Raji (cell line): ENCODE results near the gene CDC6.

ENCODE experiments used
- POLR2A ChIP-seq: IDR thresholded peaks from 2 replicates; pipeline ENCODE4 v1.6.1; 2011; ENCODE audit warnings: low read depth, low read length, control low read depth; ENCODE audit not compliant: insufficient read depth

CDC6 gene

DNA sequence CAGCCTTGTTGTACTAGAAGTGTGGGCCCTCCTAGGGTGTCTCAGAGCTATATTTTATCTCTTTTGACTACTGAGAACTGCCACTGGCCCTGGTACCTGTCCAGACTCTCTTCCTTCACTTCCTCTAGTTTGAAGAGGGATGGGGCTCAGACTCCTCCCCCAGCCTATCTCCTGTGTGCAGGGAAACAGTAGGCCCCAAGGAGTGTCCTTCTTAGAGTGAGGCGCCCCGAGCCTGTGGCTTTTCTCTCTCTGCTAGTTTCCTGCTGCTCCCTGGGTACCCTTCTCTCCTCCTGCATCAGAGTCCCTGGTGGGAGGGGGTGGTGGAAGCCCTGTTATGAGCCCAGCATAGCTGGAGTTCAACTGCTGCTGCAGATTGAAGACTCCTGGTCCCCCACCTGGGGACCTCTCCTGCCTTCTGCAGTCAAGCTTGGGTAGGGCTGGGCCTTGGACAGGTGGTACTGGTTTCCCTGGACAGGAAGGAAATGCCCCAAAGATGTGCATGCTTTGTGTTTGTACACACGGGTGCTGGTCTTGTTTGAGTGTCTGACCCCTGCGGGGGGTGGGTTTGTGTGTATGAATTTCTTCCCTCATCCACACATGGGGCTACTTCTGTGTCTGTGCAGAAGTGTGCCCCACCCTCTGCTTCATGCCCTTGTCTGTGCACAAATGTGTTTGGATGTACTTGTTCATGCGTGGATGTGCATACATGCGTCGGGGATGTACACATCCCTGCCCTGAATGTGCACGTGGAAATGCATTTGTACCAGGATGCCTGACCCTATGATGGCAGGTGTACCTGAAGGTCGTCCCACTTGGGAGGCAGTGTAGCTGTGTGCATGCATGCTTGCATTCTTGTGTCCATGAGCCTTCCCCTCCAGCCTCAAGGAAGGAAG, 28.2 kb downstream of the CDC6 start:
- no peak for TF ChIP-seq POLR2A

DNA sequence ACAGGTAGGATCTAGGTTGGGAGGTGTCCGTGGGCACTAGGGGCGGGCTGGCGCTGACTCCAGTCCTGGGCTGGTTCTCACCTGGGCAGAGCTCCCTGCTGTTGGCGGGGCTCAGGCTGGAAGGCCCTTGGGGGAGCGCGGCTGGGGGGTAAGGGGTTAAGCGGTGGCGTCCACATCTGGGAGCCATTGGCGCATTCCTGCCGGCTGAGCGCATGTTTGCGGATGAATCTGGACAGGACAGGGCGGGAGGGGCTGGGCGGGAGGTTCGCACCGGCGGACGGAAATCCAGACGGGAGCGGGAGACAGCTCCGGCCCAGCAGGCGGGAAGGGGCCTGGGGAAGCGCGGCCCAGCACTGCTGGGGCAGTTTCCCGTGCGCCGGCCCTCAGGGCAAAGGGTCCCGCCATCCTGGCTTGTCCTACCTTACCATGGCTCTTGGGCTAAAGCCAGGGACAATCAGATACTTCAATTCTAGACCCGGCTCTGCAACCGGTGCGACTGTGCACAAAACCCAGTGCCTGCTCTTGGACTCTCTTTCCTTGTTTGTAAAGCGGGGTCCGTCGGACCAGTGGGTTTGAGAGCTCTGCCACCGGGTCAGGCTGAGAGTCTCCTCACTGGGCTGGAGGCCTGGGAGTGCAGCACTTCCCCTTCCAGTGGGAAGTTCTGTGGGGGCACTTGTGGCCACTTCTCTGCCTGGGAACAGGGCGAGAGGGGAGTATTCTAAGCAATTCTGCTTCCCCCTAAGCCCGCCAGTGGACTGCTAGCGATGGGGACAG, 29.1 kb downstream of the CDC6 start:
- no peak for TF ChIP-seq POLR2A

DNA sequence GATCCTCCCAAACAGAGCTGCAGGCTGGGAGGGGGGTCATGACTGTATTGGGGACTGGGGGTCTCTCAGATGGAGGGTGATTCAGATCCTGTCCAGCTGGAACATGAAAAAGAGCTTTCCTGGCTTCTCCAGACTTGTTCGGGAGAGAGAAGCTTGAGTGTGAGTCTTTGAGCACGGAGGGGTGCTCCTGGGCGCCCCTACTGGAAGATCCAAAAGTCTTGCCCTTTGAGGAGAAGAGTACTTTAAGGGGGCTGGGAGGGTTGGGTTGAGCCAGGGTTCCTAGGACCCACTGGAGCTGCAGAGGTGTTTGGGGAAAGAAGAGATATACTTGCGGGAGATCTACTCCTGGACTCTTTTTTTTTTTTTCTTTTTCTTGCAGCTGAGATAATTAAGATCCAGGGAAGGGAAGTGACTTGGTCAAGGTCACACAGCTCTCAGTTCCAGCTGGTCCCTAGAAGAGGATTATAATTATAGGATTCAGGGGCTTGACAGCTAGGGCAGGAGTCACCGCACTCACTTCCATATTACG, 29.7 kb downstream of the CDC6 start:
- no peak for TF ChIP-seq POLR2A

DNA sequence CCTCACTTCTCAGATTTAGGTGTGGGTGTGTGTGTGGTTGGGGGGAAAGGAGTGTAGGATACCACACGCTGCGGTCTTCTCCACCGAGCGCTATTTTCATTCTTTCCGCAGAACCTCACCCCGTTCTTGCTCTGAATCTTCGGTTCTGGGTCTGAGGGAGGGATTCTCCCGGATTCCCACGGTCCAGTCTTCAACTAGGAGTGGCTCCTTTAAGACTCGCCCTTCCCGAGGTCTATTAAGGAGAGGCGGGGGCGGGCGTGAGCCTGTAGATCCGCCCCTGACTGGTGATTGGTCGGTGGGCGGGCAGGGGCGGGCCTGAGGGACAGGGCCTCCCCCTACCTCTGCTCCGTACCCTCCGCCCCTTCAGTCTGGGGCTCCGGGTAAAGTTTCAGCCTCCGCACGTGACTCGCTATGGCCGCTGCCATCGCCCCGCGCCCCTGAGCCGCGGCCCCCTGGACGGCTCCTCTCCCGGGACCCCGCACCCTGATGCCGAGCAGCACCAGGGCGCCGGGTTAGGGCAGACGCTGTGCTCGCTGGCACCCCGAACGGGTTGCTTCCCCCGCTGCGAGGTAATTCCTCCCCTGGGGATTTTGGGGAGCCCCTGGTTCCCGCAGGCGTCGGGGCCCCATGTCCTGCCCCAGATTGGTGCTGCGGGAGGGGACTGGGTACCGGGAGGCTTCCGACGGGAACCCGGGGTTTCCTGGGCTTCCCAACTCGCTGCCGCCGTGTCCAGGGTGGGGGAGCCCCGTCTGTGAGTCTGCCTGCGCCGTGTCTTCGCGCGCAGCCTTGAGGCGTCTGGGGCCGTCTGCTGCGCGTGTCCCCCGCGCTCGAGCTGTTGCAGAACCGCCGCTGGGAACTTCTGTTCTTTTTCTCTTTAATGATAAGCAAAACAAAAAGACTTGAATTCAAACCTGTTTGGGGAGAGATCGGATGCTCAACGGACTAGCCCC, 30.5 kb downstream of the CDC6 start:
- peak; percentile 72 for TF ChIP-seq POLR2A

DNA sequence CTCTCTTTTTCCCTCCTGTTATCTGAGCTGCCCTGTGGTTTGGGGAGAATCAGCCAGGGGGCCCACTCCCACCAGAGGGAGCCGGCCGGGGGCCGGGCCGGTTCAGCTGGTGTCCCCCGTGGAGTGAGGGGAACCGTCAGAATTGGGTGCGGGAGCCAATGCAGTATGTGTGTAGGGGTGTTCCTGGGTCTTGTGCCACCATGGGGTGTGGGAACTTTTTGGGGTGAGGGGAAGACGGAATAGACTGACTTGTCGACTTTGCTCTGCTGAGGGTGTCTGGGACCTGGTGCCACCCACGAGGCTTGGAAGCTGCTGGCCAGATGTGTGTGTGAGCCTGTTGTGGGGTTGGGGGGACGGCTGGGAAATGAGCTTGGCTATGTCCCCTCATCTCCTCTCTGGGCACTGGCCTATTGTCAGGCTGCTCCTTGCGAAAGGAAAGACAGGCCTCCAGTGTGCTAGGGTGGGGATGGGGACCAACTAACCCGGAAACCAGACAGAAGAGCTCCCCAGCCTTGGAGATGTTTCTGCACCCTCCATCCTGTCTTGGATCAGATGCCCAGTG, 31.2 kb downstream of the CDC6 start:
- no peak for TF ChIP-seq POLR2A

DNA sequence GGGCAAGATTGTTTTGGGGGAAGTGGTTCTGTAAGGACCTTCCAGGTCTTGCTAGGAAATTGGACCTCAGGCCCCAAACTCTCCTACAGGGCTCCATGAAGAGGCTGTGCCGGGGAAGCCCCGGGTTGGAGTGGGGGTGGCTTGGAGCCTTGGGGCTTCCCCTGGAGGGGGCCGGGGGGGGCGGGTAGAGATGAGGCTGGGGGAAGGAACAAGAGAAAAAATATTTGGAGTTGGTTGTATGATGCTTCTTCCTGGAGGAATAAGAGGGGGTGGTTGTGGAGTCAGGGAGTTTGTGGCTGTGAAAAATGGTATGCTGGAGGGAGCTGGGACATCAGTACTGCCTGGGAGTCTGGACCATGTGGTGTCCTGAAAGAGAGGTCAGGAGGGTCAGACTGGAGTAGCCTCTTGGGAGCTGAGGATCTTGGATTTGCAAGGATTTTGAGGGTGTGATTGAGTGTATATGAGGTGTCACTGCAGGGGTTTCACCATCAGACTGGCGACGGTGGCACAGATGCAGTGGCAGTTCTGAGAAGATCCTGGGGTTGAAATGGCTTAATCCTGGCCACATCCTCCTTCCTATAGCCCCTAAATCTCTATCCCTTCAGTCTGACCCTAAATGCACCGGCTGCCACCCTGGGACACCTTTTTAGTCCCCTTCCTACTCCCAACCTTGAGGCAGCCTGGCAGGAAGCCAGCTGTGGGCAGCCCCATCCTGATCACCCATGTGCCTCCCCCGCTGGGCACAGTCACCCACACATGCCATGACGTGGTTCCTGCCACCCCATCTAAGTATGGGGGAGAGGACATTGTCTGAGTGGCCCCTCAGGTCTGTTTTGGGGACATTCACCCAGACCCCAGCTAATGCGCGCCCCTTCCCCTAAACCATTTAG, 32.2 kb downstream of the CDC6 start:
- TF ChIP-seq POLR2A, result no peak

DNA sequence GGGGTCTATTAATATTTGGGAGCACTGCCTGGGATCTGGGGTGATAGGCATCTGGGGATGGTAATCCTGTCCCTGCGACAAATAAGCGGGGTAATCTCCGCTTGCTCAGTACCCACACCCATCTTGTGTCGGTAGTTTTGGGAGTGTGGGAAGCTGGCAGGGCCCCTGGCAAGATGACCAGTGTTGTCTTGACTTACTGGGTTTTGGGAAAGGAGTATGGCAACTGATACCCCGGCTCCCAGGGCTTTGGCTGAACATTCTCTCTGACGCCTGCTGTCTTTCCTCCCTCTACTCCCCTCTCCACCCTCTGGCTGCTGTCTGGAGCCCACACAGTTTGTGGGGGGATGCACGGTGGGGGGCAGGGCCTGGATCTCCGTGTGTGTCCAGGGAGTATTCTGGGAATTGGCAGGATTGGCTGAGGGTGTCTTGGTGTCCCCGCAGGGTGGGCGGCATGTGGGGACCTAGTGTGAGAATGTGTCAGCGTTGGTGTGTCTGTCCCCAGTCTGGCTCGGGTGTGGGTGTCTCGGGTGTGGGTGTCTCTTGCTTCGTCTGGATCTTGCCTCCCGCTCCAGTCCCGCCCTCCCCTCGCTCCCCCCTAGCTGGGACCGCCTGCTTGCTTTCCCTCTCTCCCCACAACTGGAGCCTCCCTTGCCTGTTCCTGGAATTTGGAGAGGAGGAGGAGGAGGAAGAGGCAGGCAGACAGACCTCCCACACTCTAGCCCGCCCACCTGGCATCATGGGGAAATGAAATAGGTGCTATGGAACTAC, 33.3 kb downstream of the CDC6 start:
- TF ChIP-seq POLR2A, result no peak

DNA sequence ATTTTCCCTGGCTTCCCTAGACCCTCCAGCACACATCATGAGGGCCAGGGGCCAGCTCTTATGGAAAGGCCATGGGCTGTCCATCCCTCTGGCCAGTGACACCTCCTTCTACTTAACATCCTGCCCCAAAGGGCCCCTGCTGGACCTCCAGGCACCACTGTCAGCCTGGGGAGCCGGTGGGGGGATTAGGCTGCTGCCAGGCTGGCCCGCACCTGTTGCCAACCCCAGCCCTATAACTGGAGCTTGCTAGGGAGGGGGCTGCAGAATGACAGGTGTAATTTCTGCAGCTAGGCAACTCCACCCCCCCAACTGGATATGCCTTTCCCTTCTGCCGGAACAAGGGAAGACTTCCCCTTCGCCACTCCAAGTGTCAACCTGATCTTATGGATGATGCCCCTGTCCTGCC, 33.8 kb downstream of the CDC6 start:
- no peak for TF ChIP-seq POLR2A

DNA sequence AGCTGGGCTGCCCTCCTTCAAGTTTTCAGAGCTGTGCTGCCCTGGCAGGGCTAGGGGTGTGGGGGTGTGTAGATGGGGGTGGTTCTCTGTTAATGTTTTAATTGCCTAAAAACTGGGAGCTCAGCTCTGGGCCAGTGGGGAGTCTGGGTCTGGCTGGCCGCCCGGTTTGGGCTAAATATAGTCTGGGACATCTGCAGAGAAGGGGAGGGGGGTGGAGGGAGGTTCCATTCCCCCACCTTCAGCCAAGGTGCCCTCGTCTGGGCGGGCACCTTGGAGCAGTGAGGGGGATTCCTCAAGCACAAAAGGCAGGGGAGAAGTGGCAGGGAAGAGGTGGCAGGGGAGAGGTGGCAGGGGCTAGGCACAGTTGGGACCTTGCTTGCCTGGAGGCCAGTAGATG, 34.3 kb downstream of the CDC6 start:
- no peak for TF ChIP-seq POLR2A

DNA sequence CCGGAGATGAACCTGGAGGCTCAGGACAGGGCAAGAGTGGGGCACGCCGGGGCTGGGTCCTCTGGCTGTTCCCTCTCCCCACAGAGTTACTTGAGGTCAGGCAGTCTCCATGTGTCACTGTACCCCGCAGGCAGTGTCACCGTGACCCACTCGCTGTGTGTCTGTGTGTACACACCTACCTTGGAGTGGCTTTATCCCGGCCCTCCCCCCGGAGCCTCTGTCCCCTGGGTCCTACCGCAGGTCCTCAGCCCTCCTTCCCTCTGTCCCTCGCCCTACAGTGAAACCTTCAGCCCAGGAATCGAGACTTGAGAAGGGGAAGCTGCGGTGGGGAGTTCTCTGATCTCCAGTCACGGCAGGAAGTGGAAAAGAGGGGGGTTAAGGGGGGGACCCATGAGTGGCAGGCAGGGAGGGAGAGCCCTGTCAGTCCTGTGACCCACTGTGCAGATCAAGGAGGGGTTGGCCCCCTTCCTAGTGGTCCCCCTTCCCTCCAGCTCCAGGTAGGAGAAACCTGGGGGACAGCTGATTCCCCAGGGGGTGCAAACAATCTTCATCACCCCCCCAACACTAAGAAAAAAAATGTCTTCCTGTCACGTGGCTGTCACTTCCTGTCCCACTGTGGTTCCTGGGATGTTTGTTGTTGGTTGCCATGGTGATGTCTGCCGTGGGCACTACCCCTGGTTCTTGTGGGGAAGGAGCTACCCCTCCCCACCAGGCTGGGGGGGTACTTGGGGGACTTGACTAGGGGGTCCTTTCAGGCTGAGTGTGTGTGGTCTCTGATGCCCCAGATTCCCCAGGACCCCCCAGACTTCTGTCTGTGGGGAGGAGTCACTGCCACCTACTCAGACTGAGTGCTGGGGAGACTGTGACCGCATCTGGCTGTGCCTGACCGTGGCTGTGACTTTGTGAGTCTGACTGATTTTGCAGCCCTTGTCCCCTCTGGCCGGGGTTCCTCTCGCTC, 35.0 kb downstream of the CDC6 start:
- no peak for TF ChIP-seq POLR2A
